HG03045 (cell line): ENCODE results near the gene PILRB.

Experiments used
- ATAC-seq: cut with Tn5 transposase; IDR thresholded peaks from one replicate; pipeline ENCODE4 v1.9.1; 2021; ENCODE audit warnings: mild to moderate bottlenecking, moderate library complexity; ENCODE audit not compliant: unreplicated experiment

Gene PILRB

GRCh38 chr7:100400656-100401055 is 42.7 kb downstream of the PILRB start:
- no peak for ATAC-seq

- ATAC-seq, result no peak
These were observed 43.9 kb downstream of the PILRB start for GRCh38 chr7:100401811-100402210.

GRCh38 chr7:100402241-100402640 is 44.3 kb downstream of the PILRB start:
- ATAC-seq, result no peak

GRCh38 chr7:100406767-100407166 is 48.9 kb downstream of the PILRB start:
- ATAC-seq, result no peak

- no peak for ATAC-seq
These were observed 49.6 kb downstream of the PILRB start for GRCh38 chr7:100407285-100408180.

GRCh38 chr7:100411101-100411500 is 53.2 kb downstream of the PILRB start:
- no peak for ATAC-seq

- no peak for ATAC-seq
These were observed 55.4 kb downstream of the PILRB start for GRCh38 chr7:100413346-100413745.

GRCh38 chr7:100413889-100414288 is 56.0 kb downstream of the PILRB start:
- no peak for ATAC-seq

GRCh38 chr7:100415448-100415847 is 57.5 kb downstream of the PILRB start:
- ATAC-seq, result no peak
